ENCODE data around the gene C10orf71.

The C10orf71 gene

DNA sequence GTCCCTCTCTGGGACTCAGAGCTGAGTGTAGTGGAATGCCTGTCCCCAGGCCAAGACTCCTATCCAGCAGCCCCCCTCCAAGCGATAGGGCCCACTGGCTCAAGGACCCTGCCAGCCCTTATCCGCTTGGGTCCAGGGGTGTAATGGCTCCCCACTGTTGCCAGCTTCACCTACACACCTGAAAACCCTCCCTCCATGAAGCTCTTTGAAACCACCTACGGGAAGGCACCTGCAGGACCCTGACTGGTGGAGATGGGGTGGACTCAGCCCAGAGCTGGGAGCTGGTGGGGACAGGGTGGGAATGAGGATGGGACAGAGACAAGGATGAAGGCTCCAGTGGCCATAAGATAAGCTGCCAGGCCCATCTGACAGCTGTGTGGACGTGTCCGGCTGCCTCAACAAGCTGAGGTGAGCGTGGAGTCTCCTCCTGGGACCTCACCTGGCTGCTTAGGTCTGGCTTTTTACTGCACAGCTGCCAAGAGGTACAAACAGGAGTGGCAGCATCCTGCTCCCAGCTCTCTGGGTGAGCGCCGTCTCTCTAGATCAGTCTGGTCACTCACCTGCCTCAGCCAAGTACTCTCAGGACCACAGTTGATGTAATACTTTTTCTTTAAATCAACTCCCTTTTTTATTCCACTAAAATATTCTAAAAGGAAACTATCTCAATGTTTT, 55.1 kb downstream of the C10orf71 start:
- Histone ChIP-seq H3K27ac (ENCODE audit: low read length) (no peak overlapping the region), H3K4me1 (ENCODE audit: insufficient read depth, low read length) (no peaks in the 10 kb centered on the region), H4K20me1 (ENCODE audit: insufficient read depth, low read length) (no peaks in the 10 kb centered on the region), H3K79me2 (ENCODE audit: insufficient read depth, low read length) (no peaks in the 10 kb centered on the region), H3K9me3 (ENCODE audit: insufficient read depth, low read length, severe bottlenecking) (peaks cover 5% of the 10 kb centered on the region), H3K4me3 (ENCODE audit: low read depth in 1 of 2, low read length in 2 of 2) (no peak overlapping the region), H3K36me3 (ENCODE audit: insufficient read depth, low read length) (no peaks in the 10 kb centered on the region), H3K4me2 (ENCODE audit: insufficient read depth, low read length) (no peak overlapping the region), H3K27me3 (ENCODE audit: insufficient read depth, low read length, poor library complexity) (no peaks in the 10 kb centered on the region), H2AFZ (ENCODE audit: low read depth, low read length) (no peak overlapping the region), H3K9ac (ENCODE audit: low read depth, low read length) (no peak overlapping the region)
- TF ChIP-seq EZH2 (IDR thresholded peaks at IDR 0.05; ENCODE audit: borderline replicate concordance, low read depth, low read length, severe bottlenecking): no peak
- TF ChIP-seq, protein P1, sequence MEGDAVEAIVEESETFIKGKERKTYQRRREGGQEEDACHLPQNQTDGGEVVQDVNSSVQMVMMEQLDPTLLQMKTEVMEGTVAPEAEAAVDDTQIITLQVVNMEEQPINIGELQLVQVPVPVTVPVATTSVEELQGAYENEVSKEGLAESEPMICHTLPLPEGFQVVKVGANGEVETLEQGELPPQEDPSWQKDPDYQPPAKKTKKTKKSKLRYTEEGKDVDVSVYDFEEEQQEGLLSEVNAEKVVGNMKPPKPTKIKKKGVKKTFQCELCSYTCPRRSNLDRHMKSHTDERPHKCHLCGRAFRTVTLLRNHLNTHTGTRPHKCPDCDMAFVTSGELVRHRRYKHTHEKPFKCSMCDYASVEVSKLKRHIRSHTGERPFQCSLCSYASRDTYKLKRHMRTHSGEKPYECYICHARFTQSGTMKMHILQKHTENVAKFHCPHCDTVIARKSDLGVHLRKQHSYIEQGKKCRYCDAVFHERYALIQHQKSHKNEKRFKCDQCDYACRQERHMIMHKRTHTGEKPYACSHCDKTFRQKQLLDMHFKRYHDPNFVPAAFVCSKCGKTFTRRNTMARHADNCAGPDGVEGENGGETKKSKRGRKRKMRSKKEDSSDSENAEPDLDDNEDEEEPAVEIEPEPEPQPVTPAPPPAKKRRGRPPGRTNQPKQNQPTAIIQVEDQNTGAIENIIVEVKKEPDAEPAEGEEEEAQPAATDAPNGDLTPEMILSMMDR (IDR thresholded peaks at IDR 0.05; ENCODE audit: borderline replicate concordance, extremely low read depth, low read length, poor library complexity, severe bottlenecking): no peak
- DNase-seq: no peak
- no peak for ATAC-seq (ENCODE audit: insufficient read depth, low read depth)

DNA sequence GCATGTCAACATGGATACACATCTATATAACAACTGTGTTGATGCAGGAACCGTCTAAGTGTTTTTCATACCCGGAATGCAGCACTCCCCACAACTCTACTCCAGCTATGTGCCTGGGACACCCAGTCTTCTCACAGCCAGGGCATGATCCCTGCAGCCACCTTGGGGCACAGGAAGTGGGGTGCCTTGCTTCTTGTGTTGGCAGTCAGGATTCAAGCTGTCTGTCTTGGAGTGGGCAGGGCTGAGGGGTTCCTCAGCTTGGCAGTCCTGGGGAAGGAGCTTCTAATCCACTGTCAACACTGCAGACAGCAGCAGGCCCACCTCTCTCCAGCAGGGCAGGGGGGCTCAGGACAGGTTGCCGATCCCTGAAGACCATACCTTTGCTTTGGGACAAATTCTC, 55.6 kb downstream of the C10orf71 start:
- no peak overlapping the region for H3K4me2 ChIP-seq (ENCODE audit: insufficient read depth, low read length)
- H3K9me3 ChIP-seq (ENCODE audit: insufficient read depth, low read length, severe bottlenecking): peaks cover 5% of the 10 kb centered on the region
- H3K27me3 ChIP-seq (ENCODE audit: insufficient read depth, low read length, poor library complexity): no peaks in the 10 kb centered on the region
- H3K79me2 ChIP-seq (ENCODE audit: insufficient read depth, low read length): no peaks in the 10 kb centered on the region
- ATAC-seq (ENCODE audit: insufficient read depth, low read depth) (no peak), DNase-seq (no peak)
- H3K4me3 ChIP-seq (ENCODE audit: low read depth in 1 of 2, low read length in 2 of 2): no peak overlapping the region
- no peaks in the 10 kb centered on the region for H3K4me1 ChIP-seq (ENCODE audit: insufficient read depth, low read length)
- H3K36me3 ChIP-seq (ENCODE audit: insufficient read depth, low read length): no peaks in the 10 kb centered on the region
- no peak overlapping the region for H3K27ac ChIP-seq (ENCODE audit: low read length)
- no peaks in the 10 kb centered on the region for H4K20me1 ChIP-seq (ENCODE audit: insufficient read depth, low read length)
- H3K9ac ChIP-seq (ENCODE audit: low read depth, low read length): no peak overlapping the region
- TF ChIP-seq, protein P1 (IDR thresholded peaks at IDR 0.05; ENCODE audit: borderline replicate concordance, extremely low read depth, low read length, poor library complexity, severe bottlenecking): no peak
- no peak for TF ChIP-seq EZH2 (IDR thresholded peaks at IDR 0.05; ENCODE audit: borderline replicate concordance, low read depth, low read length, severe bottlenecking)
- no peak overlapping the region for H2AFZ ChIP-seq (ENCODE audit: low read depth, low read length)

DNA sequence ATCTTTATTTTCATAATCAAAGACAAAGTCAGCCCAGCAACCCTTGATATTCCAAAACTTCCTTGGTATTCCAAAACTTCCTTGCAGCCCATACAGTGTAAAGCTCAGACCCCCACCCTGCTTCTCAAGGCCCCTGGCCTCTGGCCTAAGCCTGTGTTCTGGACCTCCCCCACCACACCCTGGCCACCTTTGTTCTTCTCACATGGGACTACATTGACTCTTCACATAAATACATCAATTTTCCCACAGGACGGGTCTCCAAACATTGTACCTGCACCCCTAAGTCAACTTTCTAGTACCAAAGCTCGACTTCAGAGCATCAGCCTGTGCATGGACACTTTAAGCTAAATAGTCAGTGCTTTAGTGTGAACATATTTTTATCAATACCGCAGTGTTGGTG, 56.3 kb downstream of the C10orf71 start:
- Histone ChIP-seq H4K20me1 (ENCODE audit: insufficient read depth, low read length) (no peaks in the 10 kb centered on the region; the same call in 1 of the 2 replicates), H3K4me1 (ENCODE audit: insufficient read depth, low read length) (peaks cover 4% of the 10 kb centered on the region; the same call in 1 of the 2 replicates), H3K4me3 (ENCODE audit: low read depth in 1 of 2, low read length in 2 of 2) (no peak overlapping the region), H3K27ac (ENCODE audit: low read length) (no peak overlapping the region), H3K27me3 (ENCODE audit: insufficient read depth, low read length, poor library complexity) (no peaks in the 10 kb centered on the region), H3K4me2 (ENCODE audit: insufficient read depth, low read length) (no peak overlapping the region), H3K36me3 (ENCODE audit: insufficient read depth, low read length) (no peaks in the 10 kb centered on the region), H2AFZ (ENCODE audit: low read depth, low read length) (no peak overlapping the region), H3K79me2 (ENCODE audit: insufficient read depth, low read length) (no peaks in the 10 kb centered on the region), H3K9ac (ENCODE audit: low read depth, low read length) (no peak overlapping the region), H3K9me3 (ENCODE audit: insufficient read depth, low read length, severe bottlenecking) (peaks cover 3% of the 10 kb centered on the region)
- DNase-seq (no peak), ATAC-seq (ENCODE audit: insufficient read depth, low read depth) (no peak)
- TF ChIP-seq, protein P1 (IDR thresholded peaks at IDR 0.05; ENCODE audit: borderline replicate concordance, extremely low read depth, low read length, poor library complexity, severe bottlenecking): no peak
- no peak for TF ChIP-seq EZH2 (IDR thresholded peaks at IDR 0.05; ENCODE audit: borderline replicate concordance, low read depth, low read length, severe bottlenecking)
